Neural crest cell (in vitro differentiated cells): ENCODE measurements around the gene PHGDH. TPM values are rescaled to one million over a fixed set of nuclear protein-coding genes. Genes with fewer than 3 reads are reported as not detected.

Experiments
- DNase-seq: peaks from one replicate; pipeline ENCODE4 v3.0.0; 2021; ENCODE audit warnings: low read depth, mixed read lengths, low spot score
- H3K27ac Mint-ChIP-seq: one replicate; pipeline ENCODE4 v1.8.0; 2021; ENCODE audit warnings: mild to moderate bottlenecking, mixed read lengths; ENCODE audit not compliant: unreplicated experiment
- H3K27me3 Mint-ChIP-seq: 2 replicates; pipeline ENCODE4 v1.8.0; 2021; ENCODE audit warnings: low read depth, mild to moderate bottlenecking, mixed read lengths
- H3K36me3 Mint-ChIP-seq: 2 replicates; pipeline ENCODE4 v1.8.0; 2021; ENCODE audit warnings: low read depth, mild to moderate bottlenecking, mixed read lengths
- H3K4me1 Mint-ChIP-seq: 2 replicates; pipeline ENCODE4 v1.8.0; 2021; ENCODE audit warnings: mixed read lengths
- H3K4me3 Mint-ChIP-seq: one replicate; pipeline ENCODE4 v1.8.0; 2021; ENCODE audit warnings: mild to moderate bottlenecking, mixed read lengths
- H3K9me3 Mint-ChIP-seq: 2 replicates; pipeline ENCODE4 v1.8.0; 2021; ENCODE audit warnings: mixed read lengths
- long read RNA-seq: library from polyadenylated mRNA; unstranded; transcript quantifications from one replicate; pipeline ENCODE4 v2.0.0, GENCODE V29; 2020
- total RNA-seq: library from RNA; stranded (reverse); gene quantifications from 2 replicates; pipeline ENCODE4 v1.2.1, GENCODE V29; 2021
- TF ChIP-seq, protein P1 (sequence below): fragments of 200-600 bp; sonication (generic); conservative IDR thresholded peaks from 2 replicates; pipeline ENCODE4 v1.5.0; 2021; ENCODE audit warnings: antibody characterized with exemption, mild to moderate bottlenecking

PHGDH gene
- total RNA-seq, result 330 and 365 TPM in 2 replicates
- long read RNA-seq, transcript PHGDH-208 (12 exons, 2,096 nt), result major isoform, 846 of 873 reads
- long read RNA-seq, partial matches to known transcripts, result 7 of 873 reads
- long read RNA-seq, other reads (novel, unspliced or antisense), result 16 of 873 reads

GRCh38 chr1:119711804-119712341, at the start of gene PHGDH:
PHGDH (plus strand) TSS chr1:119711934; CDS start chr1:119712023, 89 bp downstream.
- Mint-ChIP-seq H3K4me1 (peaks cover 39% of the 10 kb centered on the region), H3K9me3 (no peaks in the 10 kb centered on the region), H3K36me3 (no peaks in the 10 kb centered on the region), H3K27ac (peak within 1 kb of the TSS; percentile 99), H3K4me3 (peak within 1 kb of the TSS; percentile 99), H3K27me3 (peaks cover 2% of the 10 kb centered on the region)
- DNase-seq, result peak; percentile 63
- TF ChIP-seq, protein P1, sequence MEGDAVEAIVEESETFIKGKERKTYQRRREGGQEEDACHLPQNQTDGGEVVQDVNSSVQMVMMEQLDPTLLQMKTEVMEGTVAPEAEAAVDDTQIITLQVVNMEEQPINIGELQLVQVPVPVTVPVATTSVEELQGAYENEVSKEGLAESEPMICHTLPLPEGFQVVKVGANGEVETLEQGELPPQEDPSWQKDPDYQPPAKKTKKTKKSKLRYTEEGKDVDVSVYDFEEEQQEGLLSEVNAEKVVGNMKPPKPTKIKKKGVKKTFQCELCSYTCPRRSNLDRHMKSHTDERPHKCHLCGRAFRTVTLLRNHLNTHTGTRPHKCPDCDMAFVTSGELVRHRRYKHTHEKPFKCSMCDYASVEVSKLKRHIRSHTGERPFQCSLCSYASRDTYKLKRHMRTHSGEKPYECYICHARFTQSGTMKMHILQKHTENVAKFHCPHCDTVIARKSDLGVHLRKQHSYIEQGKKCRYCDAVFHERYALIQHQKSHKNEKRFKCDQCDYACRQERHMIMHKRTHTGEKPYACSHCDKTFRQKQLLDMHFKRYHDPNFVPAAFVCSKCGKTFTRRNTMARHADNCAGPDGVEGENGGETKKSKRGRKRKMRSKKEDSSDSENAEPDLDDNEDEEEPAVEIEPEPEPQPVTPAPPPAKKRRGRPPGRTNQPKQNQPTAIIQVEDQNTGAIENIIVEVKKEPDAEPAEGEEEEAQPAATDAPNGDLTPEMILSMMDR, result no peak

DNA sequence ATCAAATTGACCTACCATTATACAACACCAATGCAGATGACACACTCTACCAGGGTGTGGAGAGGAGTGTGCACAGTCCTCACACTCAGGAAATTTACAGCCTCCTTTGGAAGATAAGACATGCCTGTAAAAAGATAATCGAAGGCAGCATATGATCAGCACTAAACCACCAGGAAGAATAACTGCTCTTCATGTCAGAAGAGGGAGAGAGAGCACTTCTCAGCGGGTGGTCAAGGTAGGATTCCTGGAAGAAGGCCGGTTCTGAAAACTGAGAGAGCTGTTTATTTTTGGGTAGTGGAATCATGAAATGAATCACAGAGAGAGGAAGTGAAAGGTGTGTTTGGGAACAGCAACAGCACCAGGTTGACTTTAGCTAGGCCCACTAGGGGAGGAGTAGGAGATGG, 49.7 kb upstream of the PHGDH start:
- peaks cover 4% of the 10 kb centered on the region for H3K27me3 Mint-ChIP-seq
- H3K4me1 Mint-ChIP-seq, result peaks cover 8% of the 10 kb centered on the region
- TF ChIP-seq, protein P1, result no peak
- no peak for DNase-seq
- H3K4me3 Mint-ChIP-seq, result no peak overlapping the region
- no peaks in the 10 kb centered on the region for H3K9me3 Mint-ChIP-seq
- H3K36me3 Mint-ChIP-seq, result no peaks in the 10 kb centered on the region
- H3K27ac Mint-ChIP-seq, result no peak overlapping the region

GRCh38 chr1:119664067-119664466, 47.7 kb upstream of the PHGDH start:
- TF ChIP-seq, protein P1, result no peak
- no peak overlapping the region for H3K4me3 Mint-ChIP-seq
- peaks cover 12% of the 10 kb centered on the region for H3K4me1 Mint-ChIP-seq
- H3K27me3 Mint-ChIP-seq, result peaks cover 4% of the 10 kb centered on the region
- DNase-seq, result no peak
- no peak overlapping the region for H3K27ac Mint-ChIP-seq
- H3K36me3 Mint-ChIP-seq, result no peaks in the 10 kb centered on the region
- H3K9me3 Mint-ChIP-seq, result peaks cover 3% of the 10 kb centered on the region

- H3K4me3 Mint-ChIP-seq, result no peak overlapping the region
- no peaks in the 10 kb centered on the region for H3K27me3 Mint-ChIP-seq
- peaks cover 8% of the 10 kb centered on the region for H3K4me1 Mint-ChIP-seq
- no peaks in the 10 kb centered on the region for H3K36me3 Mint-ChIP-seq
- TF ChIP-seq, protein P1, result no peak
- no peak overlapping the region for H3K27ac Mint-ChIP-seq
- peaks cover 6% of the 10 kb centered on the region for H3K9me3 Mint-ChIP-seq
- no peak for DNase-seq
Measured at GRCh38 chr1:119667173-119667572, 44.6 kb upstream of the PHGDH start.

DNA sequence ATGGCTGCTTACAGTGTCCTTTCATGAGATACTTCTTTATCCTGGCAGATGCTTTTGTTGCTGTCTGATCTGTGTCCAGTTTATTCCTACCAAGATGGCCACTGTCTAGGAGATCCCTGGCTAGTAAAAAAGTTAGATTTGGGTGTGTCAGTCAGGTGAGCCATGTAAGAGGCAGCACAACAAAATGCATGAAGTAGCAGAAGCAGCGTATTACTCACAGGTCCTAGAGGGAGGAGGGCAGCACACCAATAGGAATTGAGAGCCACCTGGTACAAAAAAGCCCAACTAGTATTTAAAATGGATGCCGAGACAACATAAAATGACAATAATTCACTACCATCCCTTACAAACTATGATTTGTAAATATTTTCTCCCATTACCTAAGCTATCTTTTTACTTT, 40.8 kb upstream of the PHGDH start:
- Mint-ChIP-seq H3K9me3 (peaks cover 6% of the 10 kb centered on the region), H3K27me3 (no peaks in the 10 kb centered on the region), H3K4me1 (peaks cover 33% of the 10 kb centered on the region), H3K4me3 (no peak overlapping the region), H3K27ac (no peak overlapping the region), H3K36me3 (no peaks in the 10 kb centered on the region)
- TF ChIP-seq, protein P1, result no peak
- no peak for DNase-seq
